ENCODE results near the gene S1PR5. TPM values are rescaled to one million over a fixed set of nuclear protein-coding genes. Genes with fewer than 3 reads are reported as not detected.
A peak's percentile ranks its signal among the peaks of the same experiment; 100 is the strongest.

S1PR5 gene
- total RNA-seq, 1 donor from 2014 or later: 0.83 TPM

GRCh38 chr19:10505583-10506229, 11.5 kb downstream of the S1PR5 start:
- Mint-ChIP-seq H3K27me3 (ENCODE audit: unreplicated experiment) (no peaks in the 10 kb centered on the region), H3K4me3 (ENCODE audit: unreplicated experiment) (peak overlapping the region; percentile 38), H3K36me3 (ENCODE audit: unreplicated experiment) (no peaks in the 10 kb centered on the region), H3K9me3 (ENCODE audit: unreplicated experiment) (no peaks in the 10 kb centered on the region), H3K27ac (ENCODE audit: unreplicated experiment) (no peak overlapping the region), H3K4me1 (ENCODE audit: unreplicated experiment) (peaks cover 21% of the 10 kb centered on the region)
- peak; percentile 88 for DNase-seq (ENCODE audit: extremely low spot score, unreplicated experiment)
- TF ChIP-seq, protein P1, sequence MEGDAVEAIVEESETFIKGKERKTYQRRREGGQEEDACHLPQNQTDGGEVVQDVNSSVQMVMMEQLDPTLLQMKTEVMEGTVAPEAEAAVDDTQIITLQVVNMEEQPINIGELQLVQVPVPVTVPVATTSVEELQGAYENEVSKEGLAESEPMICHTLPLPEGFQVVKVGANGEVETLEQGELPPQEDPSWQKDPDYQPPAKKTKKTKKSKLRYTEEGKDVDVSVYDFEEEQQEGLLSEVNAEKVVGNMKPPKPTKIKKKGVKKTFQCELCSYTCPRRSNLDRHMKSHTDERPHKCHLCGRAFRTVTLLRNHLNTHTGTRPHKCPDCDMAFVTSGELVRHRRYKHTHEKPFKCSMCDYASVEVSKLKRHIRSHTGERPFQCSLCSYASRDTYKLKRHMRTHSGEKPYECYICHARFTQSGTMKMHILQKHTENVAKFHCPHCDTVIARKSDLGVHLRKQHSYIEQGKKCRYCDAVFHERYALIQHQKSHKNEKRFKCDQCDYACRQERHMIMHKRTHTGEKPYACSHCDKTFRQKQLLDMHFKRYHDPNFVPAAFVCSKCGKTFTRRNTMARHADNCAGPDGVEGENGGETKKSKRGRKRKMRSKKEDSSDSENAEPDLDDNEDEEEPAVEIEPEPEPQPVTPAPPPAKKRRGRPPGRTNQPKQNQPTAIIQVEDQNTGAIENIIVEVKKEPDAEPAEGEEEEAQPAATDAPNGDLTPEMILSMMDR (IDR thresholded peaks at IDR 0.05): peak; percentile 76

DNA sequence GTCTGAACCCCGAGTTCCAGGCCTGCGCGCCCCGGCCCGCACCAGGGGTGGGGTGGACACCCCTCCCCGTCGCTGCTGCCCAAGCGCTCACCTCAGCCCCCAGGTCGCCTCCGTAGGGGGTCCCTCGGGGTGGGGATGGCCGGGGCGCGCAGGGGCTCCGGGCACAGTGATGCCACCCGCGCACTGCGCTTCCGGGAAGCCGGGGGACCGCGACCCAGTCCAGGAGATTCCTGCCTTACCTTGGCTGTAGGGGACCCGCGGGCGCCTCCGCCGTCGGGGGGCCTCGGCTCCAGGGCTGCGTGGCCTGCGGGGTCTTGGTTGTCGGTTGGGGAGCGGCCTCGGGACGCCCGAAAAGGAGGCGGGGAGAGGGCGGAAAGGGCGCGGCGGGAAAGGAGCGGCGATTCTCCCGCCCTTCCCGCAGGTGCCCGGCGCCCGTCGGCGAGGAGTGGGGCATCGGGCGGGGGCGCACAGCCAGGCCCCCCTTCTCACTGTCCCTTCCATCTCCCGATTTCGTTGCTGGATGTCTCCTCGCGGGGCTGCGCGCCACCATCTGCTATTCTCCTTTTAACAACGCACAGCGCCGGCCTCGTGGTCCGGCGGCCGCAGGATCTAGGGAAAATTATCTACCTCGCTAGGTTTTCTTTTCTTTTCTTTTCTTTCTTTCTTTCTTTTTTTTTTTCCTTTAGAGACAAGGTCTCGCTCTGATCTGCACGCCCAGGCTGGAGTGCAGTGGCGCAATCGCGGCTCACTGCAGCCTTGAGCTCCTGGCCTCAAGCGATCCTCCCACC, 14.1 kb downstream of the S1PR5 start, which contains the start of gene KEAP1:
TSS of gene KEAP1 (minus strand) at position 355 of the 788 bp plus-strand sequence. CDS start 3,323 bp downstream, outside the sequence.
- H3K4me3 Mint-ChIP-seq (ENCODE audit: unreplicated experiment): peak within 1 kb of the TSS; percentile 88
- TF ChIP-seq, protein P1 (IDR thresholded peaks at IDR 0.05): no peak
- H3K9me3 Mint-ChIP-seq (ENCODE audit: unreplicated experiment): no peaks in the 10 kb centered on the region
- no peaks in the 10 kb centered on the region for H3K27me3 Mint-ChIP-seq (ENCODE audit: unreplicated experiment)
- peaks cover 9% of the 10 kb centered on the region for H3K36me3 Mint-ChIP-seq (ENCODE audit: unreplicated experiment)
- peaks cover 23% of the 10 kb centered on the region for H3K4me1 Mint-ChIP-seq (ENCODE audit: unreplicated experiment)
- peak within 1 kb of the TSS; percentile 91 for H3K27ac Mint-ChIP-seq (ENCODE audit: unreplicated experiment)
- no peak for DNase-seq (ENCODE audit: extremely low spot score, unreplicated experiment)

- H3K36me3 Mint-ChIP-seq (ENCODE audit: unreplicated experiment): peaks cover 9% of the 10 kb centered on the region
- H3K4me3 Mint-ChIP-seq (ENCODE audit: unreplicated experiment): peak overlapping the region; percentile 88
- TF ChIP-seq, protein P1 (IDR thresholded peaks at IDR 0.05): no peak
- peak overlapping the region; percentile 91 for H3K27ac Mint-ChIP-seq (ENCODE audit: unreplicated experiment)
- no peaks in the 10 kb centered on the region for H3K9me3 Mint-ChIP-seq (ENCODE audit: unreplicated experiment)
- H3K4me1 Mint-ChIP-seq (ENCODE audit: unreplicated experiment): peaks cover 23% of the 10 kb centered on the region
- no peaks in the 10 kb centered on the region for H3K27me3 Mint-ChIP-seq (ENCODE audit: unreplicated experiment)
- DNase-seq (ENCODE audit: extremely low spot score, unreplicated experiment): peak; percentile 96
Observed at GRCh38 chr19:10502524-10503001, 14.7 kb downstream of the S1PR5 start.

- Mint-ChIP-seq H3K4me3 (ENCODE audit: unreplicated experiment) (peak overlapping the region; percentile 88), H3K9me3 (ENCODE audit: unreplicated experiment) (no peaks in the 10 kb centered on the region)
- DNase-seq (ENCODE audit: extremely low spot score, unreplicated experiment): peak; percentile 89
Observed at GRCh38 chr19:10501971-10502523, 15.2 kb downstream of the S1PR5 start.

More at GRCh38 chr19:10501971-10502523, 15.2 kb downstream of the S1PR5 start:
- Mint-ChIP-seq H3K4me1 (ENCODE audit: unreplicated experiment) (peaks cover 25% of the 10 kb centered on the region), H3K27me3 (ENCODE audit: unreplicated experiment) (no peaks in the 10 kb centered on the region), H3K36me3 (ENCODE audit: unreplicated experiment) (peaks cover 12% of the 10 kb centered on the region), H3K27ac (ENCODE audit: unreplicated experiment) (peak overlapping the region; percentile 91)
- TF ChIP-seq, protein P1 (IDR thresholded peaks at IDR 0.05): no peak

Data from osteocyte (in vitro differentiated cells).